H1 (cell line): ENCODE data around the gene SYN1. TPM values are rescaled to one million over a fixed set of nuclear protein-coding genes. Genes with fewer than 3 reads are reported as not detected.

Source experiments
- CTCF ChIA-PET: fragments of 300-600 bp; sonication (Branson Sonifier 250); formaldehyde crosslinking; loops from one replicate; lab custom pipeline; 2021; ENCODE audit not compliant: partially characterized antibody; lab: Charles Lee
- POLR2A ChIA-PET: fragments of 300-600 bp; sonication (Branson Sonifier 250); formaldehyde crosslinking; loops from one replicate; lab custom pipeline; 2021; ENCODE audit warnings: inconsistent platforms; ENCODE audit not compliant: partially characterized antibody; lab: Charles Lee
- DNase-seq, 2 experiments: peaks; one replicate each; pipeline versions ENCODE4 v3.0.0 to v3.0.0-alpha.2; 2010 to 2022; ENCODE audit warnings: low spot score in 2 of 2, low read depth in 1 of 2, mixed read lengths in 1 of 2
- FAIRE-seq: peaks from 2 replicates; lab custom pipeline; 2011; peaks lifted over from hg19 to GRCh38; lab: Jason Lieb, UNC
- H2AFZ ChIP-seq: 2 replicates; pipeline ENCODE4 v1.8.1; 2012; ENCODE audit warnings: low read length, inconsistent platforms
- H2AK5ac ChIP-seq: 2 replicates; pipeline ENCODE4 v1.6.1; 2013; ENCODE audit warnings: low read depth, low read length
- H2BK120ac ChIP-seq: replicated peaks from 2 replicates; pipeline ENCODE3; 2013; ENCODE audit warnings: low read depth, low read length, inconsistent platforms
- H2BK12ac ChIP-seq: 2 replicates; pipeline ENCODE4 v1.6.1; 2013; ENCODE audit warnings: low read depth, low read length
- H2BK15ac ChIP-seq: 2 replicates; pipeline ENCODE4 v1.6.1; 2013; ENCODE audit warnings: low read length
- H2BK20ac ChIP-seq: 2 replicates; pipeline ENCODE4 v1.6.1; 2013; ENCODE audit warnings: low read length
- H2BK5ac ChIP-seq: 2 replicates; pipeline ENCODE4 v1.6.1; 2013; ENCODE audit warnings: low read depth, low read length
- H3K14ac ChIP-seq: 2 replicates; pipeline ENCODE4 v1.6.1; 2013; ENCODE audit warnings: inconsistent platforms; ENCODE audit not compliant: insufficient read length
- H3K18ac ChIP-seq: 2 replicates; pipeline ENCODE4 v1.6.1; 2013; ENCODE audit warnings: low read length; ENCODE audit errors: extremely low read depth
- H3K23ac ChIP-seq: 2 replicates; pipeline ENCODE4 v1.6.1; 2013; ENCODE audit warnings: inconsistent platforms; ENCODE audit not compliant: insufficient read length
- H3K23me2 ChIP-seq: 2 replicates; pipeline ENCODE4 v1.6.1; 2013; ENCODE audit warnings: low read depth, low read length
- H3K27ac ChIP-seq: 2 replicates; pipeline ENCODE4 v1.6.1; 2011; ENCODE audit warnings: low read depth, low read length, inconsistent platforms
- H3K27me3 ChIP-seq, 4 experiments: replicated peaks in 1 of 4; 1 replicate in 1 of 4; 2 replicates in 3 of 4; pipeline versions ENCODE4 v1.6.1 to v1.8.1; 2011 to 2013; ENCODE audit warnings: low read length in 3 of 4, mild to moderate bottlenecking in 3 of 4, inconsistent platforms in 2 of 4, mixed read lengths in 2 of 4, moderate library complexity in 1 of 4; ENCODE audit not compliant: control insufficient read depth in 3 of 4, insufficient read depth in 3 of 4; ENCODE audit errors: extremely low read depth in 1 of 4
- H3K36me3 ChIP-seq, 4 experiments: 2 replicates each; pipeline versions ENCODE4 v1.6.1 to v1.8.1; 2011 to 2013; ENCODE audit warnings: mild to moderate bottlenecking in 4 of 4, low read length in 3 of 4, moderate library complexity in 2 of 4, control low read depth in 1 of 4, inconsistent platforms in 1 of 4; ENCODE audit not compliant: insufficient read depth in 4 of 4, control insufficient read depth in 2 of 4
- H3K4ac ChIP-seq: replicated peaks from 2 replicates; pipeline ENCODE3; 2013; ENCODE audit warnings: low read length, low read depth, mixed read lengths, inconsistent platforms; ENCODE audit not compliant: insufficient read length
- H3K4me1 ChIP-seq, 4 experiments: replicated peaks in 1 of 4; 1 replicate in 1 of 4; 2 replicates in 3 of 4; pipeline versions ENCODE4 v1.6.1 to v1.8.1; 2011 to 2013; ENCODE audit warnings: low read length in 3 of 4, inconsistent platforms in 2 of 4, mixed read lengths in 1 of 4; ENCODE audit not compliant: insufficient read depth in 4 of 4, control insufficient read depth in 3 of 4
- H3K4me2 ChIP-seq, 2 experiments: 2 replicates each; pipeline versions ENCODE4 v1.6.1 to v1.8.1; 2011 to 2013; ENCODE audit warnings: low read depth in 2 of 2, low read length in 2 of 2, control low read depth in 1 of 2, inconsistent platforms in 1 of 2, mild to moderate bottlenecking in 1 of 2; ENCODE audit not compliant: insufficient read depth in 1 of 2
- H3K4me3 ChIP-seq, 4 experiments: fragments of 200-600, 300-600 bp in 1 of 4; sonication (generic), shearing (Covaris generic), sonication (Bioruptor Twin) in 1 of 4; 2 replicates each; pipeline versions ENCODE4 v1.5.1 to v1.8.1; 2011 to 2016; ENCODE audit warnings: low read length in 4 of 4, low read depth in 3 of 4, control low read depth in 2 of 4, inconsistent platforms in 2 of 4, mild to moderate bottlenecking in 2 of 4, mixed read lengths in 1 of 4, moderate library complexity in 1 of 4; ENCODE audit not compliant: insufficient read depth in 2 of 4; ENCODE audit errors: extremely low read depth in 1 of 4
- H3K56ac ChIP-seq: replicated peaks from 2 replicates; pipeline ENCODE3; 2013; ENCODE audit warnings: low read depth, mild to moderate bottlenecking, mixed read lengths, low read length, inconsistent platforms; ENCODE audit not compliant: insufficient read length
- H3K79me1 ChIP-seq: 2 replicates; pipeline ENCODE4 v1.6.1; 2013; ENCODE audit warnings: low read depth, low read length, control low read depth
- H3K79me2 ChIP-seq, 2 experiments: 2 replicates each; pipeline versions ENCODE4 v1.6.1 to v1.8.1; 2012 to 2013; ENCODE audit warnings: low read length in 2 of 2, mild to moderate bottlenecking in 2 of 2, inconsistent platforms in 1 of 2; ENCODE audit not compliant: insufficient read depth in 2 of 2, control insufficient read depth in 1 of 2
- H3K9ac ChIP-seq, 4 experiments: replicated peaks in 1 of 4; 1 replicate in 1 of 4; 2 replicates in 3 of 4; pipeline versions ENCODE4 v1.6.1 to v1.8.1; 2011 to 2013; ENCODE audit warnings: low read depth in 3 of 4, low read length in 3 of 4, control low read depth in 2 of 4, mild to moderate bottlenecking in 2 of 4, moderate library complexity in 2 of 4, inconsistent platforms in 1 of 4; ENCODE audit errors: extremely low read depth in 1 of 4
- H3K9me3 ChIP-seq, 2 experiments: 2 replicates each; pipeline versions ENCODE4 v1.6.1 to v1.8.1; 2012 to 2013; ENCODE audit warnings: mild to moderate bottlenecking in 2 of 2, moderate library complexity in 2 of 2, control low read depth in 1 of 2, inconsistent platforms in 1 of 2, low read depth in 1 of 2, low read length in 1 of 2, mixed read lengths in 1 of 2; ENCODE audit not compliant: insufficient read depth in 2 of 2
- H4K20me1 ChIP-seq, 2 experiments: replicated peaks in 1 of 2; 2 replicates each; pipeline versions ENCODE3 to v1.8.1; 2011 to 2013; ENCODE audit warnings: inconsistent platforms in 2 of 2, low read length in 2 of 2, mild to moderate bottlenecking in 1 of 2; ENCODE audit not compliant: insufficient read depth in 2 of 2, control insufficient read depth in 1 of 2
- H4K5ac ChIP-seq: 2 replicates; pipeline ENCODE4 v1.6.1; 2013; ENCODE audit warnings: low read length, low read depth, mixed read lengths, inconsistent platforms; ENCODE audit not compliant: insufficient read length
- H4K8ac ChIP-seq: 2 replicates; pipeline ENCODE4 v1.8.0; 2013; ENCODE audit warnings: mild to moderate bottlenecking, moderate library complexity, low read length, inconsistent platforms; ENCODE audit not compliant: insufficient read depth; ENCODE audit errors: extremely low read depth
- H4K91ac ChIP-seq: replicated peaks from 2 replicates; pipeline ENCODE3; 2013; ENCODE audit warnings: low read length, mixed read lengths, inconsistent platforms; ENCODE audit not compliant: insufficient read length
- CREB1 ChIP-seq: IDR thresholded peaks from 2 replicates; pipeline ENCODE4 v1.6.1; 2012; ENCODE audit warnings: inconsistent platforms
- EP300 ChIP-seq, 2 experiments: IDR thresholded peaks; 1 replicate in 1 of 2; 2 replicates in 1 of 2; pipeline ENCODE4 v1.6.1; 2011 to 2012; ENCODE audit warnings: low read depth in 2 of 2, low read length in 2 of 2, mild to moderate bottlenecking in 2 of 2, borderline replicate concordance in 1 of 2, inconsistent platforms in 1 of 2, moderate library complexity in 1 of 2
- GABPA ChIP-seq: IDR thresholded peaks from 2 replicates; pipeline ENCODE4 v1.6.1; 2011; ENCODE audit warnings: mild to moderate bottlenecking, low read length, moderate library complexity, borderline replicate concordance; ENCODE audit not compliant: insufficient read depth
- KDM5A ChIP-seq: fragments of 200-600 bp; IDR thresholded peaks from 2 replicates; pipeline ENCODE4 v1.7.1; 2012; ENCODE audit warnings: mild to moderate bottlenecking, low read length, inconsistent platforms, mixed read lengths
- POLR2A ChIP-seq, 2 experiments: IDR thresholded peaks; 1 replicate in 1 of 2; 2 replicates in 1 of 2; pipeline ENCODE4 v1.6.1; 2011; ENCODE audit warnings: low read depth in 2 of 2, low read length in 2 of 2, mild to moderate bottlenecking in 2 of 2; ENCODE audit errors: control extremely low read depth in 1 of 2
- RNF2 ChIP-seq: fragments of 200-900, 300-1000 bp; sonication (generic); IDR thresholded peaks from 2 replicates; pipeline ENCODE4 v1.7.1; 2016; ENCODE audit warnings: borderline replicate concordance, low read depth, mild to moderate bottlenecking, antibody characterized with exemption, low read length; ENCODE audit not compliant: poor library complexity, severe bottlenecking; ENCODE audit errors: missing control alignments
- SIN3A ChIP-seq, 2 experiments: IDR thresholded peaks in 1 of 2; conservative IDR thresholded peaks in 1 of 2; 2 replicates each; pipeline ENCODE4 v1.6.1; 2011 to 2012; ENCODE audit warnings: low read length in 2 of 2, improper control_type of control experiment in 1 of 2, low read depth in 1 of 2, mild to moderate bottlenecking in 1 of 2
- SIRT6 ChIP-seq: IDR thresholded peaks from one replicate; pipeline ENCODE4 v1.7.1; 2012; ENCODE audit warnings: low read length, inconsistent platforms
- SUZ12 ChIP-seq: fragments of 200-600 bp; sonication (generic); IDR thresholded peaks from 2 replicates; pipeline ENCODE4 v1.6.1; 2012; ENCODE audit warnings: mild to moderate bottlenecking, inconsistent platforms, low read length, moderate library complexity, mixed read lengths
- TAF7 ChIP-seq: optimal IDR thresholded peaks from 2 replicates; pipeline ENCODE3; 2011; ENCODE audit warnings: low read depth, mild to moderate bottlenecking, inconsistent platforms, low read length, moderate library complexity, borderline replicate concordance
- YY1 ChIP-seq: IDR thresholded peaks from 2 replicates; pipeline ENCODE4 v1.6.1; 2011; ENCODE audit warnings: low read depth, mild to moderate bottlenecking, low read length
- WGBS, 2 experiments: shearing (Covaris generic) in 1 of 2; methylation state at CpG; one replicate each; pipeline versions ENCODE4 v1.1.6 to v1.1.7; 2013 to 2015; ENCODE audit warnings: low lambda C conversion rate in 2 of 2, mixed read lengths in 2 of 2, inconsistent platforms in 1 of 2, low coverage in 1 of 2, missing lambda C conversion rate in 1 of 2; ENCODE audit not compliant: insufficient replicate concordance in 2 of 2, insufficient coverage in 1 of 2, insufficient read length in 1 of 2; ENCODE audit errors: extremely low coverage in 1 of 2, missing lambda C conversion rate in 1 of 2; 5-methylcytosine and 5-hydroxymethylcytosine counted together
- polyA plus RNA-seq, 7 experiments: library from polyadenylated mRNA; depleted of rRNA in 3 of 7; stranded (reverse) in 5 of 7; unstranded in 2 of 7; fragments of >200 nt in 5 of 7; fragments of 200-250 nt in 2 of 7; gene quantifications; 1 replicate in 5 of 7; 2 replicates in 1 of 7; 4 replicates in 1 of 7; pipeline versions ENCODE4 v1.2.1 to v1.2.3, GENCODE V29; 2011 to 2013; ENCODE audit warnings: missing spikeins in 2 of 7, mixed read lengths in 2 of 7
- total RNA-seq: library from RNA; stranded (reverse); fragmentation: NEBNext Ultra II Directional; extraction: Animal tissue kit (Norgen Biotek cat#: 25700); gene quantifications from 2 replicates; pipeline ENCODE4 v1.2.1, GENCODE V29; 2021
- TF ChIP-seq, protein P1 (sequence below): IDR thresholded peaks from 2 replicates; pipeline ENCODE4 v1.6.1; 2012; ENCODE audit warnings: low read length, inconsistent platforms

SYN1 gene
- total and polyA plus RNA-seq, 2 of the 8 experiments (the other 6 are each of a cell fraction or from before 2014, with no cell fraction given), result 2.1 to 14.1 TPM

GRCh38 chrX:47645530-47645929 lies 25.9 kb upstream of the SYN1 start:
- Histone ChIP-seq H3K9me3 (peaks cover 5 to 6% of the 10 kb centered on the region in 2 experiments; a peak in 2 of 4 replicates), H3K36me3 (peaks cover 2 to 11% (median 7%) of the 10 kb centered on the region in 4 experiments; a peak in 6 of 8 replicates), H3K56ac (no peak overlapping the region), H2BK20ac (no peak overlapping the region), H3K4ac (no peak overlapping the region), H3K4me2 (no peak overlapping the region), H4K91ac (no peak overlapping the region), H2AFZ (no peak overlapping the region), H3K18ac (no peak overlapping the region), H2BK120ac (no peak overlapping the region), H3K4me1 (peaks cover 0 to 6% (median 0%) of the 10 kb centered on the region in 4 experiments; a peak in 1 of 7 replicates), H3K23ac (no peak overlapping the region), H2AK5ac (no peak overlapping the region), H2BK15ac (no peak overlapping the region), H3K23me2 (no peaks in the 10 kb centered on the region; the same call in 1 of the 2 replicates), H4K20me1 (peaks cover 0 to 8% of the 10 kb centered on the region in 2 experiments), H3K79me2 (peaks cover 4 to 21% of the 10 kb centered on the region in 2 experiments; a peak in 3 of 4 replicates), H2BK12ac (no peak overlapping the region), H3K79me1 (no peaks in the 10 kb centered on the region; the same call in 1 of the 2 replicates), H3K27me3 (no peaks in the 10 kb centered on the region), H4K8ac (no peak overlapping the region), H4K5ac (no peak overlapping the region), H3K27ac (no peak overlapping the region), H2BK5ac (no peak overlapping the region), H3K14ac (no peak overlapping the region), H3K4me3 (no peak overlapping the region), H3K9ac (no peak overlapping the region)
- ChIA-PET CTCF (interaction anchor here (0.7 to 3.1 kb wide), 9 partner anchors 11 to 199 kb away, joined by 3 to 15 read pairs (median 4); partner anchors contain the start of gene TIMP1), POLR2A (no interaction called here)
- FAIRE-seq (no peak), DNase-seq (no peak)
- 92% methylated on average over 10 of the region's 10 CpGs; no CpG with 5 or more reads in 1 of the 2 experiments for WGBS, 2 experiments
- TF ChIP-seq TAF7 (no peak), KDM5A (no peak), GABPA (no peak), SIRT6 (no peak), POLR2A (IDR thresholded peaks at IDR 0.05; ENCODE audit: control extremely low read depth in 1 of 2, low read depth in 2 of 2, low read length in 2 of 2) (no peak), RNF2 (no peak), EP300 (IDR thresholded peaks at IDR 0.05; ENCODE audit: borderline replicate concordance in 1 of 2, low read depth in 2 of 2, low read length in 2 of 2) (no peak), YY1 (no peak), SUZ12 (no peak), SIN3A (conservative IDR thresholded peaks at IDR 0.05 in 1 of 2, IDR thresholded peaks at IDR 0.05 in 1 of 2; ENCODE audit: low read depth in 1 of 2, low read length in 2 of 2) (no peak), CREB1 (no peak)
- TF ChIP-seq, protein P1, sequence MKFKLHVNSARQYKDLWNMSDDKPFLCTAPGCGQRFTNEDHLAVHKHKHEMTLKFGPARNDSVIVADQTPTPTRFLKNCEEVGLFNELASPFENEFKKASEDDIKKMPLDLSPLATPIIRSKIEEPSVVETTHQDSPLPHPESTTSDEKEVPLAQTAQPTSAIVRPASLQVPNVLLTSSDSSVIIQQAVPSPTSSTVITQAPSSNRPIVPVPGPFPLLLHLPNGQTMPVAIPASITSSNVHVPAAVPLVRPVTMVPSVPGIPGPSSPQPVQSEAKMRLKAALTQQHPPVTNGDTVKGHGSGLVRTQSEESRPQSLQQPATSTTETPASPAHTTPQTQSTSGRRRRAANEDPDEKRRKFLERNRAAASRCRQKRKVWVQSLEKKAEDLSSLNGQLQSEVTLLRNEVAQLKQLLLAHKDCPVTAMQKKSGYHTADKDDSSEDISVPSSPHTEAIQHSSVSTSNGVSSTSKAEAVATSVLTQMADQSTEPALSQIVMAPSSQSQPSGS, result no peak
